IPS DF 6.9 (cell line): ENCODE data around the gene RAB8B.
A peak's percentile ranks its signal among the peaks of the same experiment; 100 is the strongest.

Experiments
- DNase-seq: peaks from one replicate; pipeline ENCODE4 v3.0.0-alpha.2; 2013; ENCODE audit warnings: low read depth, low spot score
- H3K27ac ChIP-seq: one replicate; pipeline ENCODE4 v1.5.1; 2013; ENCODE audit warnings: low read length, control low read depth
- H3K27me3 ChIP-seq: 2 replicates; pipeline ENCODE4 v1.6.1; 2013; ENCODE audit warnings: mild to moderate bottlenecking, low read length; ENCODE audit not compliant: control insufficient read depth, insufficient read depth
- H3K36me3 ChIP-seq: 2 replicates; pipeline ENCODE4 v1.6.1; 2013; ENCODE audit warnings: low read length; ENCODE audit not compliant: control insufficient read depth, insufficient read depth
- H3K4me1 ChIP-seq: 2 replicates; pipeline ENCODE4 v1.6.1; 2013; ENCODE audit warnings: low read length; ENCODE audit not compliant: control insufficient read depth, insufficient read depth
- H3K4me3 ChIP-seq: 2 replicates; pipeline ENCODE4 v1.5.1; 2013; ENCODE audit warnings: mild to moderate bottlenecking, low read length
- H3K9me3 ChIP-seq: 2 replicates; pipeline ENCODE4 v1.6.1; 2013; ENCODE audit warnings: low read length, inconsistent platforms; ENCODE audit not compliant: control insufficient read depth, insufficient read depth
- WGBS: extraction: QIAGEN DNeasy Blood & Tissue Kit; methylation state at CpG from one replicate; pipeline ENCODE4 v1.1.7; 2013; ENCODE audit warnings: mixed read lengths, missing lambda C conversion rate; ENCODE audit not compliant: insufficient read length, insufficient coverage; 5-methylcytosine and 5-hydroxymethylcytosine counted together

Gene RAB8B

DNA sequence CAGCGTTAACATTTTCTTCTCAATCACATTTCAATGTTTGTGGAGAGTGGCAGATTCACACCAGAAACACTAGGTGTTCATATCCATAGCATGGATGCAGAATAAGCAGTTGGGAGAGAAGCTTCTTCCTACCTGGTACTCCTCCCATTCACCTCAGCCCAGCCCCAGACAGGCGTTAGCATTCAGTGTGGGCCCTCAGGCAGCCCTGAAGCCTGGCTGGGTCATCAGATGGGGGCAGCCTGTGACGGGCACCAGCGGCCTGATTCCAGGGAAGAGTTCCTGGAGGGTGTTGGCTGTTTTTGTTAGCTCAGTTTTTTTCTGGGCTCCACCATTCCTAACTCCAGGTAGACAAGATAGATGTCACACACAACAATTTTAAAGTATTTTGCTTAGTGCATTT is 119.1 kb downstream of the RAB8B start:
- H3K4me1 ChIP-seq, result no peaks in the 10 kb centered on the region
- no peak overlapping the region for H3K4me3 ChIP-seq
- no CpG with 5 or more reads among the region's 4 CpGs for WGBS
- no peaks in the 10 kb centered on the region for H3K9me3 ChIP-seq
- no peaks in the 10 kb centered on the region for H3K27me3 ChIP-seq
- H3K36me3 ChIP-seq, result no peaks in the 10 kb centered on the region
- DNase-seq, result no peak
- H3K27ac ChIP-seq, result no peak overlapping the region

DNA sequence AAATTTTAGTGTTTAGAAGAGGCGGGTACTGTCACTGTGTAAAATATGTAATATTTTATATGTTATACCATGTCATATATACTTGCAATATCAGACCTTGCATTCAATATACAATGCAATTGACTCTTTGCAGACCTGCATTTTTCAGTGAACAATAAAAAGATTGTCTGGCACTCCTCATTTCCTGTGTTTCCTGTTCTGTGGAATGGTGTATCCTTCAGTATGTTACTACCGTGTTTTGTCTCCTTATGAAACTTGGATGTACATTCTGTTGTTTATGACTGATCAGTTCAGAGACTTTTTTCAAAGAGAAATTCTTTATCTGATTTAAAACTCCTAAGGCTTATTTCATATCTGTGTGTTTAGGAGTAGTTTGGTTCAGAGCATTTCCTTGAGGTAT is 119.5 kb downstream of the RAB8B start:
- DNase-seq, result no peak
- H3K9me3 ChIP-seq, result no peaks in the 10 kb centered on the region
- WGBS, result no CpG with 5 or more reads among the region's 2 CpGs
- no peaks in the 10 kb centered on the region for H3K36me3 ChIP-seq
- H3K27ac ChIP-seq, result no peak overlapping the region
- no peaks in the 10 kb centered on the region for H3K27me3 ChIP-seq
- no peaks in the 10 kb centered on the region for H3K4me1 ChIP-seq
- no peak overlapping the region for H3K4me3 ChIP-seq

GRCh38 chr15:63310646-63311045 is 121.2 kb downstream of the RAB8B start:
- H3K4me3 ChIP-seq, result no peak overlapping the region
- 100% methylated on average over 1 of the region's 3 CpGs for WGBS

DNA sequence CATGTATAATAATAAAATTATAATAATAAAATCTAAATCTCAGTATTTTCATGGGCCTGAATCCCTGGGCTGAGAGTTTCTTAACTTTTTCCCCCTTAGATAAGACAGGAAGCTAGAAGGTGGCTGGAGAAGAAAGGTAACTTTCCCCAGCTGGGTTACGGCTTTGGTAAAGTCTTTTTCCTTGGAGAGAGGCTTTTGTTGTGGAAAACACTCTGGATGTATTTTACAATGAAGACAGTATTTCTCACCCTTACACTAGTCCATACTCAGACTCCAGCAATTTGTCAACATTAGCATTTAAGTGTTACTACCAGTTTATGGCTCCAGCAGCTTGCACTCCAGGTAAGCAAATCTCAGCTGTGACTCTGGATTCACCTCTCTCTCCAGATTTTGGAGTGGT is 122.9 kb downstream of the RAB8B start:
- no peaks in the 10 kb centered on the region for H3K27me3 ChIP-seq
- DNase-seq, result no peak
- no CpG with 5 or more reads among the region's 1 CpG for WGBS
- peak overlapping the region; percentile 87 for H3K27ac ChIP-seq
- H3K4me1 ChIP-seq, result no peaks in the 10 kb centered on the region; the same call in 1 of the 2 replicates
- H3K9me3 ChIP-seq, result no peaks in the 10 kb centered on the region
- no peaks in the 10 kb centered on the region for H3K36me3 ChIP-seq
- H3K4me3 ChIP-seq, result no peak overlapping the region

More at GRCh38 chr15:63310646-63311045, 121.2 kb downstream of the RAB8B start:
- Histone ChIP-seq H3K27me3 (no peaks in the 10 kb centered on the region), H3K9me3 (no peaks in the 10 kb centered on the region), H3K27ac (no peak overlapping the region), H3K4me1 (no peaks in the 10 kb centered on the region), H3K36me3 (no peaks in the 10 kb centered on the region)
- DNase-seq, result no peak

DNA sequence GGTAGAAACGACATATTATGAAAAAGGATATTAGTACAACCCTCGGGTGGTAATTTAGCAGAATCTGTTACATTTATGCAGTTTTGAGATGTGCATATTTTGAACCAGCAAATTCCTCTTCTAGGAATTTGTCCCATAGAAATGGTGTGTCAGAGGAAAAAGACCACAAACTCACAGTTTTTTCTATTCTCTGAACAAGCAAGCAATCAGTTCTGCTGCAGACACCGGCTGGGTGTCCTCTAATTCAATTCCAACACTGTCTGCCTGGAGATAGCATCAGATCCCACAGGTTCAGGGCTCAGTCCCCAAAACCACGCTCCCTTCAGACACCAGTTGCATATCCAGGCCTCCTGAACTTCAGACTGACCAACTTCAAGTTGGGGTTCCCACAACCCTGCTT is 124.4 kb downstream of the RAB8B start:
- no peaks in the 10 kb centered on the region for H3K9me3 ChIP-seq
- DNase-seq, result no peak
- H3K4me1 ChIP-seq, result no peaks in the 10 kb centered on the region; the same call in 1 of the 2 replicates
- H3K4me3 ChIP-seq, result no peak overlapping the region
- no peaks in the 10 kb centered on the region for H3K36me3 ChIP-seq
- no peak overlapping the region for H3K27ac ChIP-seq
- no peaks in the 10 kb centered on the region for H3K27me3 ChIP-seq
- no CpG with 5 or more reads among the region's 4 CpGs for WGBS

GRCh38 chr15:63314409-63314808 is 125.0 kb downstream of the RAB8B start:
- H3K27ac ChIP-seq, result no peak overlapping the region
- H3K4me3 ChIP-seq, result no peak overlapping the region
- no peak for DNase-seq
- H3K36me3 ChIP-seq, result no peaks in the 10 kb centered on the region
- H3K9me3 ChIP-seq, result no peaks in the 10 kb centered on the region
- no peaks in the 10 kb centered on the region; the same call in 1 of the 2 replicates for H3K4me1 ChIP-seq
- no peaks in the 10 kb centered on the region for H3K27me3 ChIP-seq
- no CpG with 5 or more reads among the region's 2 CpGs for WGBS
